Measurements from ENCODE around the gene DACT1. TPM values are rescaled to one million over a fixed set of nuclear protein-coding genes. Genes with fewer than 3 reads are reported as not detected.

The DACT1 gene
- total RNA-seq, 2 experiments from 2014 or later, result 1.3 TPM

DNA sequence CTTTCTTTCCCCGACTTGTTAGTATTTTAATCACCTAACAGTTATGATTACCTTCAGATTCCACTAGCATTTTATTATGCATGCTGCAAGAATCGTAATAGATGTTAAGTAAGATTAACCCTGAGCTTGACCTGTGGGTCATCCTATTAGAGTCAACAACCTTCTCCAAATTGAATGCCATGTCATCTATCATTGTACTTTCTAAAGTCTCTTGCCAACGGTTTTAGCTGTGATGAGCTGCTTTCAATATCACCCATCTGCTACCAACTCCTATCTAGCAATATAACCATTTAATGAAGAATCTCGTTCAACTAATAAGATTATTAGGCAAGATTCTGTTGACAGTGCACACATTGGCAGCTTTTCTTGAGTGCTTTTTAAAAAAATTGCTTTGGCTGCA is 33.7 kb downstream of the DACT1 start:
- H3K9me3 Mint-ChIP-seq, result no peaks in the 10 kb centered on the region
- no peak overlapping the region for H3K4me3 ChIP-seq (ENCODE audit: low read length)
- H3K27ac ChIP-seq (ENCODE audit: low read depth in 1 of 2, low read length in 2 of 2), result no peak overlapping the region
- H3K27ac Mint-ChIP-seq, result no peak overlapping the region
- H3K4me1 ChIP-seq (ENCODE audit: insufficient read depth, low read length), result no peaks in the 10 kb centered on the region
- ATAC-seq (ENCODE audit: poor library complexity) (no peak), DNase-seq (no peak)
- H3K4me3 Mint-ChIP-seq, result no peak overlapping the region
- peaks cover 6% of the 10 kb centered on the region for H3K27me3 Mint-ChIP-seq
- TF ChIP-seq, protein P1, sequence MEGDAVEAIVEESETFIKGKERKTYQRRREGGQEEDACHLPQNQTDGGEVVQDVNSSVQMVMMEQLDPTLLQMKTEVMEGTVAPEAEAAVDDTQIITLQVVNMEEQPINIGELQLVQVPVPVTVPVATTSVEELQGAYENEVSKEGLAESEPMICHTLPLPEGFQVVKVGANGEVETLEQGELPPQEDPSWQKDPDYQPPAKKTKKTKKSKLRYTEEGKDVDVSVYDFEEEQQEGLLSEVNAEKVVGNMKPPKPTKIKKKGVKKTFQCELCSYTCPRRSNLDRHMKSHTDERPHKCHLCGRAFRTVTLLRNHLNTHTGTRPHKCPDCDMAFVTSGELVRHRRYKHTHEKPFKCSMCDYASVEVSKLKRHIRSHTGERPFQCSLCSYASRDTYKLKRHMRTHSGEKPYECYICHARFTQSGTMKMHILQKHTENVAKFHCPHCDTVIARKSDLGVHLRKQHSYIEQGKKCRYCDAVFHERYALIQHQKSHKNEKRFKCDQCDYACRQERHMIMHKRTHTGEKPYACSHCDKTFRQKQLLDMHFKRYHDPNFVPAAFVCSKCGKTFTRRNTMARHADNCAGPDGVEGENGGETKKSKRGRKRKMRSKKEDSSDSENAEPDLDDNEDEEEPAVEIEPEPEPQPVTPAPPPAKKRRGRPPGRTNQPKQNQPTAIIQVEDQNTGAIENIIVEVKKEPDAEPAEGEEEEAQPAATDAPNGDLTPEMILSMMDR (IDR thresholded peaks at IDR 0.05), result no peak
- no peaks in the 10 kb centered on the region for H3K27me3 ChIP-seq (ENCODE audit: control insufficient read depth in 1 of 2, insufficient read depth in 2 of 2, low read length in 2 of 2)
- H3K9me3 ChIP-seq (ENCODE audit: control insufficient read depth in 1 of 2, insufficient read depth in 1 of 2, low read length in 2 of 2), result no peaks in the 10 kb centered on the region
- no peaks in the 10 kb centered on the region for H3K4me1 Mint-ChIP-seq (ENCODE audit: low read depth)
- ChIA-PET CTCF (no interaction called here), POLR2A (no interaction called here)
- H3K36me3 Mint-ChIP-seq (ENCODE audit: low read depth), result no peaks in the 10 kb centered on the region
- intact Hi-C loops (cut with DNase I, micrococcal nuclease), result no loop called here
- H3K36me3 ChIP-seq (ENCODE audit: insufficient read depth, low read length), result no peaks in the 10 kb centered on the region

DNA sequence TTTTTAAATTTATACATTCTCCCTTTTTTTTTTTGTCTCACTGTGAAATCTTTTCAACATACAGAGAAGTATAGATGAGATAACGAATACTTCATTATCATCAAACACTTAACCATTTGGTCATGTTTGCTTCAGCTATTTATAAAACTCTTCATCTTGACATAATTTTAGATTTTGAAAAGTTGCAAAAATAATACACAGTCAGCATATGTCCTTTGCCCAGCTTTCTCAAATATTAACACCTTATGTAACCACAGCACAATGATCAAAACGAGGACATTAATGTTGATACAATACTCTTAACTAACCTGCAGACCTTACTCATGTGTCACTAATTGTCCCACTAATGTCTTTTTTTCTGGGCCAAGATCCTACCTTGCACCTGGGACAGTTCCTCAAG is 36.0 kb downstream of the DACT1 start:
- Histone ChIP-seq H3K36me3 (ENCODE audit: insufficient read depth, low read length) (no peaks in the 10 kb centered on the region), H3K27me3 (ENCODE audit: control insufficient read depth in 1 of 2, insufficient read depth in 2 of 2, low read length in 2 of 2) (no peaks in the 10 kb centered on the region), H3K9me3 (ENCODE audit: control insufficient read depth in 1 of 2, insufficient read depth in 1 of 2, low read length in 2 of 2) (no peaks in the 10 kb centered on the region), H3K4me1 (ENCODE audit: insufficient read depth, low read length) (no peaks in the 10 kb centered on the region), H3K4me3 (ENCODE audit: low read length) (no peak overlapping the region), H3K27ac (ENCODE audit: low read depth in 1 of 2, low read length in 2 of 2) (no peak overlapping the region)
- Mint-ChIP-seq H3K9me3 (no peaks in the 10 kb centered on the region), H3K36me3 (ENCODE audit: low read depth) (no peaks in the 10 kb centered on the region), H3K4me3 (no peak overlapping the region), H3K27ac (no peak overlapping the region), H3K4me1 (ENCODE audit: low read depth) (no peaks in the 10 kb centered on the region), H3K27me3 (peaks cover 6% of the 10 kb centered on the region)
- DNase-seq, result no peak
- ATAC-seq (ENCODE audit: poor library complexity), result no peak
- ChIA-PET CTCF (no interaction called here), POLR2A (no interaction called here)
- intact Hi-C loops (cut with DNase I, micrococcal nuclease), result no loop called here
- TF ChIP-seq, protein P1 (IDR thresholded peaks at IDR 0.05), result no peak

DNA sequence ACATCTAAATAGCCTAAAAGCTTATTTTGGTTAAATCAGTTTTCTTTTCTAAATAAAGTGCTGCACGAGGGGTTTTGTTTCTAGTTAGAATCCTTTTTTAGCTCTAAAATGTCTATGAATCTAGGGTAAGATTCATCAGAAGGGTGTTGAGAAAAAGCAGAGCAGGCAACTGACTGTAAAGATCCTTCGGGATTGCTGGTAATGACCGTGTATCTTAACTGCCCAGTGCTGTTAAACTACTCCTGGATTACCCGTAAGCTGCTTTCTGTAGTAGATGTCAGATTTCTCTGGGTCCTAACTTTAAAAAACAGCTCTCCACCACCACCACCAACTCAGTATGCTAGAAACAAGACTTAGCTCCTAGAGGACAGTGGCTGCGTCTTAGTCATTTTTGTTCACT is 39.2 kb downstream of the DACT1 start:
- DNase-seq (no peak), ATAC-seq (ENCODE audit: poor library complexity) (no peak)
- Mint-ChIP-seq H3K27ac (no peak overlapping the region), H3K36me3 (ENCODE audit: low read depth) (no peaks in the 10 kb centered on the region), H3K9me3 (no peaks in the 10 kb centered on the region), H3K4me1 (ENCODE audit: low read depth) (no peaks in the 10 kb centered on the region), H3K4me3 (no peak overlapping the region), H3K27me3 (peaks cover 6% of the 10 kb centered on the region)
- no peaks in the 10 kb centered on the region for H3K9me3 ChIP-seq (ENCODE audit: control insufficient read depth in 1 of 2, insufficient read depth in 1 of 2, low read length in 2 of 2)
- H3K4me3 ChIP-seq (ENCODE audit: low read length), result no peak overlapping the region
- H3K36me3 ChIP-seq (ENCODE audit: insufficient read depth, low read length), result no peaks in the 10 kb centered on the region
- intact Hi-C loops (cut with DNase I, micrococcal nuclease), result no loop called here
- TF ChIP-seq, protein P1 (IDR thresholded peaks at IDR 0.05), result no peak
- H3K27me3 ChIP-seq (ENCODE audit: control insufficient read depth in 1 of 2, insufficient read depth in 2 of 2, low read length in 2 of 2), result no peaks in the 10 kb centered on the region
- no peak overlapping the region for H3K27ac ChIP-seq (ENCODE audit: low read depth in 1 of 2, low read length in 2 of 2)
- ChIA-PET POLR2A (no interaction called here), CTCF (no interaction called here)
- H3K4me1 ChIP-seq (ENCODE audit: insufficient read depth, low read length), result no peaks in the 10 kb centered on the region

Measured in CD4-positive, alpha-beta T cell (primary cell).